Activated CD4-positive, CD25-positive, alpha-beta regulatory T cell treated with anti-CD3 and anti-CD28 coated beads, Interleukin-2, amount 50 U/mL, for 24 hours (primary cell): ENCODE results near the gene CFTR.
"Not testable (repeated sequence)": the region's sequence is repeated elsewhere in the genome, so short reads cannot be mapped to it uniquely, and the experiment has no call there.

Source experiments
- ATAC-seq, 2 donors: fragments of 150-1000 bp; cut with Tn5 transposase; one replicate each; pipeline ENCODE4 v1.10.0; 2021; ENCODE audit warnings: mild to moderate bottlenecking in 1 of 2, moderate library complexity in 1 of 2

CFTR gene

DNA sequence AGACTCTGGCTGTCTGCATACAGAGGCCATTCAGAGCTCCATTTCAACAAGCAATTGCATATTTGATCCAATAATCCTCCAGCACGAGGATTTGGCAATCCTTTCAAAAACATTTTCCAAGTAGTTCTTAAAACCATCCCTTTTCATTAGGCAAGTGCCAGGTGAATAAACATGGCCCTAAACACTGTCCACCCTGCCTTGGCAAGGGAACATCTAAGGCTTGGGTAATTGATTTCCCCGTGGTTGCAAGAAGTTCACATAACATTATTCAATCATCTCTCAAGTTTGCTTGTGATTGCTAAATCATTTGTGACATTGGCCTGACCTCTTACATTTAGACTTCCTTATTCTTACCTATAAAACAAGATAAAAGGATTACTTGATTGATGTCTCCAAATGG lies 218.2 kb downstream of the CFTR start:
- ATAC-seq: no peak

DNA sequence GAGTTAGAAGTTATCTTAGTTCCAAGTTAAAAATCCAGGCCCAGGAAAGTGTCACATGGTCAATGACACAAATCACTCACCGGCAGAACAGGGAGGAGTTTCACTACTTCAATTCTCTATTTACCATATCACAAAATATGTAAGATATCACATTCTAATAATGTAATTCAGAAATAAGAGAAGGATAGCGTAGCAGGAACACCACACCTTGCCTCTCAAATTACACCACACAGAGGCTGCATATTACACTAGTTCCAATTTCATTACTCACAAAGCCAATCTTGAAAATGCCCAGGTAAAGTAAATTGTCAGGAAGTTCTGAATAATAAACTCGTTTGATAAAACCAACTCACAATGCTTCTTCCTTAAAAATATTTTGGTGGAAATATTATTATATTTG lies 224.2 kb downstream of the CFTR start:
- ATAC-seq: no peak

DNA sequence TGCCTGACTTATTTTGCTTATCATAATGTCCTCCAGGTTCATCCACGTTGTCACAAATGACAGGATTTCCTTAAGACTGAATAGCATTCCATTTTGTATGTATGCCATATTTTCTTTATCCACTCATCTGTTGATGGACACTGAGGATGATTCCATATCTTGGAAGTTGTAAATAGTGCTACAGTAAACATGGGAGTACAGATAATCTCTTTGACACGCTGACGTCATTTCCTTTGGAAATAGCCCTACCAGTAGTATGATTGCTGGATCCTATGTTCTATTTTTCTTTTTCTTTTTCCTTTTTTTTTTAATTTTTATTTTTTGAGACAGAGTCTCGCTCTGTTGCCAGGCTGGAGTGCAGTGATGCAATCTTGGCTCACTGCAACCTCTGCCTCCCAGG lies 225.8 kb downstream of the CFTR start:
- ATAC-seq: no peak

DNA sequence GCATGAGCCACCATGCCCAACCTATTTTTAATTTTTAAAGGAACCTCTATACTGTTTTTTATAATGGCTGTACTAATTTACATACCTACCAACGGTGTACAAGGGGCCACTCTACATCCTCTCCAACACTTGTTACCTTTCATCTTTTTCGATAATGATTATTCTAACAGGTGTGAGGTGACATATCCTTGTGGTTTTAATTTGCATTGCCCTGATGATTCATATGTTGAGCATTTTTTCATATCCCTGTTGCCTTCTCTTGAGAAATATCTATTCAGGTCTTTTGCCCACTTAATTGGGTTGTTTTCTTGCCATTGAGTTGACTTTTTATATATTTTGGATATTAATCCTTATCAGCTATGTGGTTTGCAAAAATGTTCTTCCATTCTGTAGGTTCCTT lies 226.4 kb downstream of the CFTR start:
- no peak for ATAC-seq

DNA sequence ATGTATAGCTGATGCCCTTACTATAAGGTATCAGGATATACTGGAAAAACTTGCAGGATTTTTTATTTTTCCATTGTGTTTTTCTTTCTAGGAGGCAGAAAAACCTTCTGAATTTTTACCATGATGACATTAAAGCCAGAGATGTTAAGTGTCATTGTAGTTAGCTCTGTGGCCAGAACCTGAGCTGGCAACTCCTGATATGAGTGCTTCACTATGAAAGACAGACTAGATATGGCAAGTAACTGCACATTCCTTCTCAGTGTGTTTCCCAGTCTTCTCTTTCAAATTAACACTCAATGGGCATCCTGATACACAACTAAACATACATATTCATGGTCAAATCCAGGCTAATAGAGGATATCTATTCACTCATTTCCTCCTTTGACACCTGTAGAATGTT lies 227.3 kb downstream of the CFTR start:
- no peak for ATAC-seq

DNA sequence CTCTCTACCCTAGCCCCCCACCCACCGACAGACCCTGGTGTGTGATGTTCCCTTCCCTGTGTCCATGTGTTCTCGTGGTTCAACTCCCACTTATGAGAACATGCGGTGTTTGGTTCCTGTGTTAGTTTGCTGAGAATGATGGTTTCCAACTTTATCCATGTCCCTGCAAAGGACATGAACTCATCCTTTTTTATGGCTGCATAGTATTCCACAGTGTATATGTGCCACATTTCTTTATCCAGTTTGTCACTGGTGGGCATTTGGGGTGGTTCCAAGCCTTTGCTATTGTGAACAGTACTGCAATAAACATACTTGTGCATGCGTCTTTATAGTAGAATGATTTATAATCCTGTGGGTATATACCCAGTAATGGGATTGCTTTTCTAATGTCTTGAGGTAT lies 228.3 kb downstream of the CFTR start:
- not testable (repeated sequence) for ATAC-seq

DNA sequence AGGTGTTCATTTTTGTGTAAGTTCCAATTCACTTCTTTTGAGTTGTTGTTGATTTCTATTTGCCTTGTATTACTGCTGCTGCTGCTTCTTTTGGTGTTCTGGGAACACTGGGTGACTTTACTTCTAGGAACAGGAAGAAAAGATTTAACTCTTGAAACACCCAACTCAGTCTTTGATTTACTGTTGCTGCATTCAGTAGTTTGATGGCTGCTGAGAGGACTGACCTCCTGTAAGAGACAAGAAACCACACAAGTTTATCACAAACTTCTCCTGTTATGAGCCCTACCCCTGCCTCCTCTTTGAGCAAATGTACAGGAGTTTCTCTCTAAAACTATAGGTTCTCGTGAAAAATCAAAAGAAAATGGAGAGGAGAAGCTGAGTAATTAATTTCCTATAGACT lies 231.7 kb downstream of the CFTR start:
- no peak for ATAC-seq

DNA sequence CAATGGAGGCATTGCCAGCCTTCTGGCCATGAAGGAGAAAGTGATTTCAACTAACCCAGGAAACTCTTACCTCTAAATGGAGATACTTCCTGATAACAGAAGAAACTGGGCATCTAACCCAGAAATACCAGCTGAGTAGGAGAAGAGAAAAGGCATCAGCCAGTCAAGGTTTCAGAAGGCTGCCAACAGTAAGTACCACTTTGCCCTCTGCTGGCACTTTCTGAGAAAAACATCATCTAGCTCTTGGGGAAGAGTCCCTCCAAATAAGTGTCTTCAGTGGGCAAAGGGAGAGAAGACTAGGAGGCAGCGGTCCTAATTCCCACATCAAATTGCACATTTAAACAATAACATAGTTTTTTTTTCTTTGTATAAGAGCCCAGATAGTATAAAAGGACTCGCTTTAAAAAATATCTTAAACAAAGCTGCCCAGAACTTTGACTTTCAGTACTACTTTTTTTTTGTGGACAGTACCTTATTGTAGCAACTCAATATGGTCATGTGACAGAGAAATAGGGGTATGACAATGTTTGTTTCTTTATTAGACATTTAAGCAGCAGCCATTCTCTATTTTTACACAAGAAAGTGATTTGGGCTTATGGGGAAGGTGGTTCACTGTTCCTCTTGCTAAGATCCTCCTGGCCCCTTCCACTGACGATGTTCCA lies 236.1 kb downstream of the CFTR start:
- no peak for ATAC-seq

DNA sequence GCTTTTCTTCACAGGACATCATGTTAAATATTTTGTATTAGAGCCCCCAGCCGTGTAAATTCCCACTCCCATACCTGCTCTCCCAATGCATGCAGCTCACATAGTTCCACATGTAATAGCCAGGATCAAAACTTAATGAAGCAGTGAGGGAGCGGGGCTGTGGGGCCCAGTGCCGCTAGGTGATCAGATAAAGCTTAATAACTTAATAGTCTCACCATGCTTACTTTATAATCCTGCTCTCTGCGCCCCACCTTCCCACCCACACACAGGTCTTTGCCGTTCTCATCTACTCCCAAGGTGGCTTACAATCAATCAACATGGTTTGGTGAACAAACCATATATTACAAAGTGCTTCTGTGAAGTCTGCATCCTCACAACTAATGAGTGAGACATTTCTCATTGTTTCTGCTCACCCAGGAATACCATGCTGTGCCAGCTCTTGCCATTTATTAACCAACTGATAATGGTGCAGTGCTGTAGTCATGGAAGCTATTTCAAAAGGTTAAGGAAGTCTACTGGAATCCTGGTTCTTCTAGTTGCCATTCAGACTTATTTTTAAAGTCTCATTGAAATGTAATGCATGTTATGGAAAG lies 237.0 kb downstream of the CFTR start:
- no peak for ATAC-seq

DNA sequence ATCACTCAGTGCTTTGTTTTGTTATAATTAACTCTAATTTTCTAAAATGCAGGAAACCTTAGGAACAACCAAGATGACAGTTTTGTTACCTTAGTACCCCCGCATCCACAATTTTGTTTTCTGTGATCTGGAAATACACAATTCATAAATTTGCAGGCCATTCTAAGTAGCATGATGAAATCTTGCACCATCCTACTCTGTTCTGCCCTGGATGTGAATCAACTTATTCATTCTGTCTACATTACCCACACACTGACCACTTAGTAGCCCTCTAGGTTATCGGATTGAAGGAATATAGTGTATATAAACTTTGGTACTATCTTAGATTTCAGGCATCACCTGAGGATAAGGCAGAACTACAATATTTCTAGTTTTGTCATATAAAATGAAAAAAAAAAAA lies 237.5 kb downstream of the CFTR start:
- ATAC-seq: no peak
